VCaP (cell line): Measurements from ENCODE around the gene LPO.

Experiments used
- H3K27ac ChIP-seq: fragments of 450-650 bp; 2 replicates; pipeline ENCODE4 v1.5.1; 2017
- CTCF ChIP-seq: fragments of 450-650 bp; conservative IDR thresholded peaks from 2 replicates; pipeline ENCODE4 v1.5.1; 2017; ENCODE audit warnings: mild to moderate bottlenecking, moderate library complexity

The LPO gene

GRCh38 chr17:58285422-58285810, 47.0 kb downstream of the LPO start:
- no peak overlapping the region for H3K27ac ChIP-seq
- no peak for TF ChIP-seq CTCF

- peak overlapping the region; percentile 27 for H3K27ac ChIP-seq
- TF ChIP-seq CTCF = no peak
Measured at GRCh38 chr17:58289869-58290268, 51.5 kb downstream of the LPO start.

DNA sequence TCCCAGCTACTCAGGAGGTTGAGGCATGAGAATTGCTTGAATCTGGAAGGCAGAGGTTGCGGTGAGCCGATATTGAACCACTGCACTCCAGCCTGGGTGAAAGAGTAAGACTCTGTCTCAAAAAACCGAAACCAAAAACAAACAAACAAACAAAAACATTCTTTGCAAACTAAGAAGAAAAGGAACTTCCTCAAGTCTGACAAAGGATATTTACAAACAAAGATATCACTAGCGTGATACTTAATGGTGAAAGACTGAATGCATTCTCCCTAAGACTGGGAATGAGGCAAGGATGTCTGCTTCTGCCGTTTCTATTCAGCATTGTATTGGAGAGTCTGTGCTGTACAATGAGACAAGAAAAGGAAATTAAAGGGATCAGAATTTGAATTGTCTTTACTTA, 52.9 kb downstream of the LPO start:
- no peak for TF ChIP-seq CTCF
- H3K27ac ChIP-seq = no peak overlapping the region

DNA sequence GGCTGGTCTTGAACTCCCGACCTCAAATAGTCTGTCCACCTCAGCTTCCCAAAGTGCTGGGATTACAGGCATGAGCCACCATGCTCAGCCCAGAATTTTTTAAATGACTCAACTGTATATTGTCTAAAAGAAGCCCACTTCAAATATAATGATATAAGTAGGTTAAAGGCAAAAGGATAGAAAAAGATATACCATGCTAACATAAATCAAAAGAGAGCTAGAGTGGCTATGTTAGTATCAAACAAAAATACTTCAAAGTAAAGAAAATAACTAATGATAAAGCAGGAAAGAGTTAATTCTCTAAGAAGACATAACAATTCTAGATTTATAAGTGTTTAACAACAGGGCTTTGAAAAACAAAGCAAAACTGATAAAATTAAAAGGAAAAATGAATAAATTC, 55.6 kb downstream of the LPO start:
- no peak overlapping the region for H3K27ac ChIP-seq
- TF ChIP-seq CTCF = no peak

DNA sequence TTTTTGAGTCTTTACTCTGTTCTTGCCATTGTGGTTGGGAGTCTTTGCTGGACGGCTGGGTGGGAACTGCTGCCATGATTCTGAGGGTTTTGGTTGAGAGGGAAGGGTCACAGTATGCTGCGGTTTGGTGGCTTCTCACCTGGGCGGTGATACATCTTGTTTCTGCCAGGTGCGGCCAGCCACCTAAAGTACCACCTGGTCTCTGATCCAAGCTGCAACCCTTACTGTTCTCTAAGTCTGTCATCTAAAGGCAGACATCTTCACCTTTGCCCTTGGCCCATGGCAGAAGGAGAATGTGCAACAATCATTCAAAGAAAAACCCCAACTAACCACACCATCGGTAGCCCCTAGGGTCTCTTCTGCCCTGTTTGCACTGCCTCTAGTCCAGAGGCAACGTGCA, 62.0 kb downstream of the LPO start:
- no peak for TF ChIP-seq CTCF
- no peak overlapping the region for H3K27ac ChIP-seq

DNA sequence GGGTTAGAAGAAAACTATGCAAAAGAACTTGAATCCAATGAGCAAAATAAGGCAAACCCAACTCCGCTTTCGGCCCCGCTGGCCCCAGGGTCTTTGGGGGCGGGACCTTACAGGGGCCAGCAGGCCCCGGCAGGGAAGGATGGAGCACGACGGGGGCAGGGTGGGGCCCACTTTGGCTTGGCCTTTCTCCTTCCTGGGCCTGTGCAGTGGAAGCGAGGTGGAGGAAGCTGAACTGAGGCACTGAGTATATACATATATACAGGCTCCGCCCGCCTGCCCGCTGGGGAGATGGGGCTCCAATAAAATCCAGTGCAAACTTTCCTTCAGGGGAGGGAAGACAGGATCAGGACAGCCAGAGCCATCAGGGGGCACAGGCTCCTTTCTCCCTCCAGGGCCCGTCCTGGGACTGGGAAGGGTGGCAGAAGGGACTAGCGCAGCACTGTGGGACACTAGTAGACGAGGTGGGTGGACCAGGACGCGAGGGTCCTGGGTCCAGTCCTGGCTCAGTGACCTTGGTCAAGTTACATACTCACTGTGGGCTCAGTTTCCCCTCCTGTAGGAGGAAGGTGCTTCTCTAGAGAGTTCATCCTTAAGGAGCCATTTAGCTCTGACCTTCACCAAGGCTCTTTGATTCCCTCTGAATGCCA, 63.2 kb downstream of the LPO start:
- H3K27ac ChIP-seq = no peak overlapping the region
- TF ChIP-seq CTCF = no peak

- H3K27ac ChIP-seq = no peak overlapping the region
- TF ChIP-seq CTCF = no peak
Measured at GRCh38 chr17:58302171-58302918, 64.0 kb downstream of the LPO start.
